Keratinocyte (primary cell): ENCODE data around the gene SMIM7. TPM values are rescaled to one million over a fixed set of nuclear protein-coding genes. Genes with fewer than 3 reads are reported as not detected.

Experiments
- DNase-seq: peaks from one replicate; pipeline ENCODE4 v3.0.0-alpha.2; 2011; ENCODE audit warnings: low read depth, missing footprints, low spot score
- FAIRE-seq: peaks from 2 replicates; lab custom pipeline; 2011; peaks lifted over from hg19 to GRCh38; lab: Jason Lieb, UNC
- H2AFZ ChIP-seq: 2 replicates; pipeline ENCODE4 v1.6.0; 2012; ENCODE audit warnings: low read length, control low read depth, inconsistent platforms; ENCODE audit not compliant: control insufficient read depth
- H3K27ac ChIP-seq: 2 replicates; pipeline ENCODE4 v1.5.1; 2011; ENCODE audit warnings: low read length; ENCODE audit not compliant: control insufficient read depth, insufficient read depth
- H3K27me3 ChIP-seq: 3 replicates; pipeline ENCODE4 v1.6.0; 2011; ENCODE audit warnings: low read length; ENCODE audit not compliant: control insufficient read depth, insufficient read depth; ENCODE audit errors: extremely low read depth
- H3K36me3 ChIP-seq, 2 experiments: 2 replicates in 1 of 2; 3 replicates in 1 of 2; pipeline ENCODE4 v1.5.1; 2011; ENCODE audit warnings: low read length in 2 of 2, mild to moderate bottlenecking in 1 of 2; ENCODE audit not compliant: control insufficient read depth in 2 of 2, insufficient read depth in 2 of 2; ENCODE audit errors: extremely low read depth in 1 of 2
- H3K4me1 ChIP-seq: 3 replicates; pipeline ENCODE4 v1.5.1; 2011; ENCODE audit warnings: low read length; ENCODE audit not compliant: control insufficient read depth, insufficient read depth; ENCODE audit errors: extremely low read depth
- H3K4me2 ChIP-seq: 3 replicates; pipeline ENCODE4 v1.6.0; 2011; ENCODE audit warnings: low read depth, low read length; ENCODE audit not compliant: control insufficient read depth, insufficient read depth; ENCODE audit errors: extremely low read depth
- H3K4me3 ChIP-seq, 3 experiments: fragments of 200-600 bp in 1 of 3; sonication (generic) in 1 of 3; 2 replicates in 2 of 3; 3 replicates in 1 of 3; pipeline ENCODE4 v1.5.1; 2011 to 2016; ENCODE audit warnings: low read length in 3 of 3, mild to moderate bottlenecking in 3 of 3, control low read depth in 2 of 3, inconsistent platforms in 1 of 3, low read depth in 1 of 3, mixed read lengths in 1 of 3, mixed run types in 1 of 3, moderate library complexity in 1 of 3; ENCODE audit not compliant: control insufficient read depth in 2 of 3, insufficient read depth in 2 of 3; ENCODE audit errors: extremely low read depth in 1 of 3
- H3K79me2 ChIP-seq: 2 replicates; pipeline ENCODE4 v1.6.0; 2012; ENCODE audit warnings: low read length; ENCODE audit not compliant: control insufficient read depth, insufficient read depth
- H3K9ac ChIP-seq: 3 replicates; pipeline ENCODE4 v1.6.0; 2011; ENCODE audit warnings: low read length; ENCODE audit not compliant: control insufficient read depth, insufficient read depth; ENCODE audit errors: extremely low read depth
- H3K9me1 ChIP-seq: 3 replicates; pipeline ENCODE4 v1.6.0; 2011; ENCODE audit warnings: low read length; ENCODE audit not compliant: control insufficient read depth, insufficient read depth; ENCODE audit errors: extremely low read depth
- H3K9me3 ChIP-seq: 2 replicates; pipeline ENCODE4 v1.5.1; 2012; ENCODE audit warnings: low read depth, low read length; ENCODE audit not compliant: control insufficient read depth
- H4K20me1 ChIP-seq: 3 replicates; pipeline ENCODE4 v1.6.0; 2011; ENCODE audit warnings: low read length; ENCODE audit not compliant: control insufficient read depth, insufficient read depth; ENCODE audit errors: extremely low read depth
- EZH2 ChIP-seq: IDR thresholded peaks from one replicate; pipeline ENCODE4 v1.6.1; 2012; ENCODE audit warnings: inconsistent platforms, mild to moderate bottlenecking, low read length, moderate library complexity
- dilution Hi-C: fragments of 300-500 bp; cut with MboI; formaldehyde crosslinking; loops from one replicate; pipeline ENCODE4 v1.7.0; 2020; ENCODE audit warnings: low sequenced_read_pairs; ENCODE audit not compliant: extremely low pct_ligation_motif_present
- polyA plus RNA-seq, 5 experiments: library from polyadenylated mRNA; depleted of rRNA in 3 of 5; stranded (reverse) in 3 of 5; stranded (forward) in 1 of 5; unstranded in 1 of 5; fragments of >200 nt; gene quantifications; 1 replicate in 1 of 5; 2 replicates in 3 of 5; 3 replicates in 1 of 5; pipeline versions ENCODE4 v1.2.1 to v1.2.3, GENCODE V29; 2011 to 2012; ENCODE audit warnings: missing spikeins in 2 of 5, low read depth in 1 of 5, low replicate concordance in 1 of 5
- TF ChIP-seq, protein P1 (sequence below), 3 experiments: IDR thresholded peaks in 1 of 3; conservative IDR thresholded peaks in 1 of 3; optimal IDR thresholded peaks in 1 of 3; 2 replicates in 2 of 3; 3 replicates in 1 of 3; pipeline versions ENCODE3 to v1.5.1; 2011; ENCODE audit warnings: low read length in 3 of 3, mild to moderate bottlenecking in 3 of 3, moderate library complexity in 2 of 3, control low read depth in 1 of 3, inconsistent platforms in 1 of 3; ENCODE audit not compliant: insufficient read depth in 2 of 3; ENCODE audit errors: extremely low read depth in 1 of 3

The SMIM7 gene
- polyA plus RNA-seq, 1 donor (not counting 4 experiments of a cell fraction or from before 2014, with no cell fraction given): 79.1 TPM

DNA sequence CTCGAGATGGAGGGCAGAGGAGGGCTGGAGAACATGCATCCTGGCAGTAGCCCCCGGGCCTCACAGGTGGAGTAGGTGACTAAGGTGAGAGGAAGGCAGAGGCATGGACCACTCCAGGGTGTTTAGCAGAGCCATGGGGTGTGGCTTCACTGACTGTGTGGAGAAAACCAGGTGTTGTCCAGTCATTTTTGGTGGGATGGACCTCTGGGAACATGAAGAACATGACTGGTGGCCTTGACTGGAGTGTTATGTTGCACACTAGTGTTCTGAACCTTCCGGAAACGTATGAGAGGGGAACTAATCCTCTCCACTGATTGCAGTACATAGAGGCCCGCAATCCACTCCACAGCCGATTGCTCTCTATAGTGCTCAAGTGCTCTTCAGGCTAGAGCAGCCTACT lies 48.8 kb downstream of the SMIM7 start:
- H3K9ac ChIP-seq: no peak overlapping the region
- H3K27me3 ChIP-seq: no peaks in the 10 kb centered on the region
- peaks cover 7% of the 10 kb centered on the region for H3K4me1 ChIP-seq
- no peak overlapping the region for H3K4me3 ChIP-seq
- TF ChIP-seq, protein P1, sequence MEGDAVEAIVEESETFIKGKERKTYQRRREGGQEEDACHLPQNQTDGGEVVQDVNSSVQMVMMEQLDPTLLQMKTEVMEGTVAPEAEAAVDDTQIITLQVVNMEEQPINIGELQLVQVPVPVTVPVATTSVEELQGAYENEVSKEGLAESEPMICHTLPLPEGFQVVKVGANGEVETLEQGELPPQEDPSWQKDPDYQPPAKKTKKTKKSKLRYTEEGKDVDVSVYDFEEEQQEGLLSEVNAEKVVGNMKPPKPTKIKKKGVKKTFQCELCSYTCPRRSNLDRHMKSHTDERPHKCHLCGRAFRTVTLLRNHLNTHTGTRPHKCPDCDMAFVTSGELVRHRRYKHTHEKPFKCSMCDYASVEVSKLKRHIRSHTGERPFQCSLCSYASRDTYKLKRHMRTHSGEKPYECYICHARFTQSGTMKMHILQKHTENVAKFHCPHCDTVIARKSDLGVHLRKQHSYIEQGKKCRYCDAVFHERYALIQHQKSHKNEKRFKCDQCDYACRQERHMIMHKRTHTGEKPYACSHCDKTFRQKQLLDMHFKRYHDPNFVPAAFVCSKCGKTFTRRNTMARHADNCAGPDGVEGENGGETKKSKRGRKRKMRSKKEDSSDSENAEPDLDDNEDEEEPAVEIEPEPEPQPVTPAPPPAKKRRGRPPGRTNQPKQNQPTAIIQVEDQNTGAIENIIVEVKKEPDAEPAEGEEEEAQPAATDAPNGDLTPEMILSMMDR (optimal IDR thresholded peaks at IDR 0.05 in 1 of 3, IDR thresholded peaks at IDR 0.05 in 1 of 3, conservative IDR thresholded peaks at IDR 0.05 in 1 of 3; ENCODE audit: extremely low read depth in 1 of 3, insufficient read depth in 2 of 3, low read length in 3 of 3): no peak
- TF ChIP-seq EZH2: no peak
- H3K79me2 ChIP-seq: peaks cover 89% of the 10 kb centered on the region
- no peaks in the 10 kb centered on the region for H3K9me3 ChIP-seq
- DNase-seq: no peak
- H3K36me3 ChIP-seq: peaks cover 4 to 5% of the 10 kb centered on the region in 2 experiments
- FAIRE-seq: no peak
- dilution Hi-C loops: no loop called here
- H3K27ac ChIP-seq: no peak overlapping the region
- peaks cover 17% of the 10 kb centered on the region for H4K20me1 ChIP-seq
- peaks cover 5% of the 10 kb centered on the region for H3K9me1 ChIP-seq
- no peak overlapping the region for H3K4me2 ChIP-seq
- H2AFZ ChIP-seq: no peak overlapping the region

DNA sequence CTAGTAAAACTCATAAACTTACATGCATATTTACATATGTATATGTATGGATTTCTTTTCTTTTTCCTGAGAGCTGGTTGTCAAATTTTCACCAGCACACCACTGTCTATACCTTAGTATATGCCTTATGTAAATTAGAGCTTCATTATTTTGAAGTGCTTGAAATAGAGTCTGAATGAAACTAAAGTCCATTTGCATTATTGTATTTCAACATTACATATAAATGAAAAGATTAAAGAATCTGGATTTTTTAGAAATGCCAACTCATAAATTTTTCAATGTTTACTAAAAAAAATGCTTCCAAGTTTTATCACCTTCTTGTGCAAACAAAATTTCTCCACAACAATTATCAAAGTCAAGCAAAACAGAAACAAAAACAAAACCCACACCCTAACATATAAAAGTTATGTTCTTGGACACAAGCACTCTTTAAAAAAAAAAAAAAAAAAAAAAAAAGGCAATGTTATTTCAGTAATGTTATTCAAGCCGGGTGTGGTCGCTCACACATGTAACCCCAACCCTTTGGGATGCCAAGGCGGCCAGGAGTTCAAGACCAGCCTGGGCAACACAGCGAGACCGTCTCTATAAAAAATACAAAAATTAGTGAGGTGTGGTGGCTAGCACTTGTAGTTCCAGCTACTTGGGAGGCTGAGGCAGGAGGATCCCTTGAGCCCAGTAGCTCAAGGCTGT lies 50.3 kb downstream of the SMIM7 start:
- peaks cover 90% of the 10 kb centered on the region for H3K79me2 ChIP-seq
- dilution Hi-C loops: no loop called here
- H3K9ac ChIP-seq: no peak overlapping the region
- H3K27me3 ChIP-seq: no peaks in the 10 kb centered on the region
- peaks cover 12% of the 10 kb centered on the region for H4K20me1 ChIP-seq
- TF ChIP-seq EZH2: no peak
- TF ChIP-seq, protein P1 (optimal IDR thresholded peaks at IDR 0.05 in 1 of 3, IDR thresholded peaks at IDR 0.05 in 1 of 3, conservative IDR thresholded peaks at IDR 0.05 in 1 of 3; ENCODE audit: extremely low read depth in 1 of 3, insufficient read depth in 2 of 3, low read length in 3 of 3): no peak
- H3K4me2 ChIP-seq: no peak overlapping the region
- peaks cover 8% of the 10 kb centered on the region in 2 experiments for H3K36me3 ChIP-seq
- H3K9me3 ChIP-seq: no peaks in the 10 kb centered on the region
- FAIRE-seq: no peak
- H3K27ac ChIP-seq: no peak overlapping the region
- peaks cover 2% of the 10 kb centered on the region for H3K9me1 ChIP-seq
- H3K4me1 ChIP-seq: peaks cover under 1% of the 10 kb centered on the region
- no peak overlapping the region for H2AFZ ChIP-seq
- no peak overlapping the region for H3K4me3 ChIP-seq
- no peak for DNase-seq
